ENCODE results near the gene FLNC.
A peak's percentile ranks its signal among the peaks of the same experiment; 100 is the strongest.

FLNC gene

GRCh38 chr7:128858380-128859231 lies 28.4 kb downstream of the FLNC start:
- no peak overlapping the region for H3K9ac ChIP-seq (ENCODE audit: low read depth, low read length, poor library complexity, severe bottlenecking)
- no peaks in the 10 kb centered on the region for H3F3A ChIP-seq (ENCODE audit: low read depth)
- peaks cover 6% of the 10 kb centered on the region for H3K4me1 ChIP-seq (ENCODE audit: insufficient read depth, low read length, poor library complexity, severe bottlenecking)
- no peaks in the 10 kb centered on the region for H3K36me3 ChIP-seq (ENCODE audit: insufficient read depth, low read length)
- peaks cover 8% of the 10 kb centered on the region for H3K79me2 ChIP-seq (ENCODE audit: insufficient read depth, low read length)
- no peak overlapping the region for H3K4me3 ChIP-seq (ENCODE audit: low read length, poor library complexity, severe bottlenecking)
- H3K9me2 ChIP-seq (replicated peaks; ENCODE audit: low read depth, low read length) = no peaks in the 10 kb centered on the region
- no peaks in the 10 kb centered on the region for H3K9me3 ChIP-seq (ENCODE audit: insufficient read depth, low read depth, low read length)
- no peaks in the 10 kb centered on the region for H3K27me3 ChIP-seq (ENCODE audit: insufficient read depth, low read length, poor library complexity, severe bottlenecking)
- H2AFZ ChIP-seq (ENCODE audit: low read length) = no peak overlapping the region
- no peak for TF ChIP-seq CTCF (conservative IDR thresholded peaks at IDR 0.05; ENCODE audit: low read length)
- no peak for TF ChIP-seq EZH2phosphoT487 (IDR thresholded peaks at IDR 0.05; ENCODE audit: borderline replicate concordance)
- no peak overlapping the region for H3K4me2 ChIP-seq (ENCODE audit: low read depth, low read length, poor library complexity, severe bottlenecking)
- H4K20me1 ChIP-seq (ENCODE audit: insufficient read depth, low read length, poor library complexity, severe bottlenecking) = no peaks in the 10 kb centered on the region

- no peaks in the 10 kb centered on the region for H3F3A ChIP-seq (ENCODE audit: low read depth)
- H3K4me3 ChIP-seq (ENCODE audit: low read length, poor library complexity, severe bottlenecking) = no peak overlapping the region
- H3K79me2 ChIP-seq (ENCODE audit: insufficient read depth, low read length) = peaks cover 16% of the 10 kb centered on the region
- no peaks in the 10 kb centered on the region for H3K9me3 ChIP-seq (ENCODE audit: insufficient read depth, low read depth, low read length)
- H2AFZ ChIP-seq (ENCODE audit: low read length) = no peak overlapping the region
- H3K4me1 ChIP-seq (ENCODE audit: insufficient read depth, low read length, poor library complexity, severe bottlenecking) = peaks cover 10% of the 10 kb centered on the region
- H3K9me2 ChIP-seq (replicated peaks; ENCODE audit: low read depth, low read length) = no peaks in the 10 kb centered on the region
- TF ChIP-seq EZH2phosphoT487 (IDR thresholded peaks at IDR 0.05; ENCODE audit: borderline replicate concordance) = no peak
- TF ChIP-seq CTCF (conservative IDR thresholded peaks at IDR 0.05; ENCODE audit: low read length) = no peak
- H3K36me3 ChIP-seq (ENCODE audit: insufficient read depth, low read length) = no peaks in the 10 kb centered on the region
- H4K20me1 ChIP-seq (ENCODE audit: insufficient read depth, low read length, poor library complexity, severe bottlenecking) = no peaks in the 10 kb centered on the region
- no peaks in the 10 kb centered on the region for H3K27me3 ChIP-seq (ENCODE audit: insufficient read depth, low read length, poor library complexity, severe bottlenecking)
- H3K9ac ChIP-seq (ENCODE audit: low read depth, low read length, poor library complexity, severe bottlenecking) = no peak overlapping the region
- no peak overlapping the region for H3K4me2 ChIP-seq (ENCODE audit: low read depth, low read length, poor library complexity, severe bottlenecking)
Measured at GRCh38 chr7:128859232-128860157, 29.3 kb downstream of the FLNC start.

GRCh38 chr7:128860158-128861073 lies 30.2 kb downstream of the FLNC start:
- TF ChIP-seq EZH2phosphoT487 (IDR thresholded peaks at IDR 0.05; ENCODE audit: borderline replicate concordance) = no peak
- peak; percentile 51 for TF ChIP-seq CTCF (conservative IDR thresholded peaks at IDR 0.05; ENCODE audit: low read length)
- H3K27me3 ChIP-seq (ENCODE audit: insufficient read depth, low read length, poor library complexity, severe bottlenecking) = no peaks in the 10 kb centered on the region
- peak overlapping the region; percentile 28 for H3K9ac ChIP-seq (ENCODE audit: low read depth, low read length, poor library complexity, severe bottlenecking)
- no peaks in the 10 kb centered on the region for H3K9me2 ChIP-seq (replicated peaks; ENCODE audit: low read depth, low read length)
- H3K4me3 ChIP-seq (ENCODE audit: low read length, poor library complexity, severe bottlenecking) = no peak overlapping the region
- H3K9me3 ChIP-seq (ENCODE audit: insufficient read depth, low read depth, low read length) = no peaks in the 10 kb centered on the region
- H4K20me1 ChIP-seq (ENCODE audit: insufficient read depth, low read length, poor library complexity, severe bottlenecking) = no peaks in the 10 kb centered on the region
- no peaks in the 10 kb centered on the region for H3K36me3 ChIP-seq (ENCODE audit: insufficient read depth, low read length)
- H3K79me2 ChIP-seq (ENCODE audit: insufficient read depth, low read length) = peaks cover 23% of the 10 kb centered on the region
- H3K4me2 ChIP-seq (ENCODE audit: low read depth, low read length, poor library complexity, severe bottlenecking) = no peak overlapping the region
- no peaks in the 10 kb centered on the region for H3F3A ChIP-seq (ENCODE audit: low read depth)
- H2AFZ ChIP-seq (ENCODE audit: low read length) = no peak overlapping the region
- peaks cover 10% of the 10 kb centered on the region for H3K4me1 ChIP-seq (ENCODE audit: insufficient read depth, low read length, poor library complexity, severe bottlenecking)
